ENCODE measurements around the gene NBPF15.
"Not testable (repeated sequence)": the region's sequence is repeated elsewhere in the genome, so short reads cannot be mapped to it uniquely, and the experiment has no call there.

DNA sequence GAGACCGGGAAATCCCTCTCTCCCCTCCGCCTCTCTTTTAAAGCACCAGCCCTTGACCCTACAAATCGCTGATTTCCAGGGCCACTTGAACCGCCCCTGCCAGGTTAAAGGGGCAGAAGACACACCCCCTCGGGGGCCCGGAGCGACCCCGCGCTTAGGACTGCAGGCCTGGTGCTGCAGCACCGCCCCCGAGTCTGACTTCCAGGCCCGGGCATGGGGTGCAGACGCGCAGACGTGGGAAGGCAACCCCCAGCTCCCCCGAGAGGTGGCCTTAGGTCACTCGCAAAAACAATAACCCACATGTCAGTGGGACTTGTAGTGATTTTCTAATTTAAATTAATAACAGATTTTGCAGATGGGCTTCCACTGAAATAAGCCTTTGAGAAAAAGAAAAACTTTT lies 309 bp upstream of the NBPF15 start:
- not testable (repeated sequence) for TF ChIP-seq CTCF (conservative IDR thresholded peaks at IDR 0.05); EZH2 (IDR thresholded peaks at IDR 0.05; ENCODE audit: low read depth)

Measured in PC-9 (cell line).